Dedifferentiated amniotic fluid mesenchymal stem cell (primary cell): Measurements from ENCODE around the gene KCTD17.

Experiments
- DNase-seq: peaks from one replicate; pipeline ENCODE4 v3.0.0-alpha.2; 2016; ENCODE audit errors: extremely low spot score

KCTD17 gene

GRCh38 chr22:37020192-37020479 is 31.4 kb upstream of the KCTD17 start:
- DNase-seq: peak; percentile 29

GRCh38 chr22:37021041-37021440 is 30.5 kb upstream of the KCTD17 start:
- DNase-seq: no peak

- no peak for DNase-seq
Measured at GRCh38 chr22:37021710-37022482, 29.6 kb upstream of the KCTD17 start.

- no peak for DNase-seq
Measured at GRCh38 chr22:37022483-37023337, 28.8 kb upstream of the KCTD17 start.

- DNase-seq: no peak
Measured at GRCh38 chr22:37023743-37024338, 27.7 kb upstream of the KCTD17 start.

GRCh38 chr22:37024339-37025157 is 27.0 kb upstream of the KCTD17 start:
- no peak for DNase-seq

- DNase-seq: no peak
Measured at GRCh38 chr22:37025500-37026070, 26.0 kb upstream of the KCTD17 start.

GRCh38 chr22:37026325-37026724 is 25.2 kb upstream of the KCTD17 start:
- DNase-seq: no peak

- DNase-seq: no peak
Measured at GRCh38 chr22:37027556-37027955, 24.0 kb upstream of the KCTD17 start.

GRCh38 chr22:37028692-37029674 is 22.6 kb upstream of the KCTD17 start:
- DNase-seq: no peak

- no peak for DNase-seq
Measured at GRCh38 chr22:37030560-37031281, 20.8 kb upstream of the KCTD17 start.

- DNase-seq: no peak
Measured at GRCh38 chr22:37032134-37032534, 19.4 kb upstream of the KCTD17 start.

- no peak for DNase-seq
Measured at GRCh38 chr22:37032535-37033460, 18.7 kb upstream of the KCTD17 start.

- no peak for DNase-seq
Measured at GRCh38 chr22:37033605-37034430, 17.7 kb upstream of the KCTD17 start.

- DNase-seq: no peak
Measured at GRCh38 chr22:37036655-37037377, 14.7 kb upstream of the KCTD17 start.

GRCh38 chr22:37037669-37038068 is 13.9 kb upstream of the KCTD17 start:
- DNase-seq: no peak

GRCh38 chr22:37039466-37039865 is 12.1 kb upstream of the KCTD17 start:
- no peak for DNase-seq
